HG02588 (cell line): ENCODE measurements around the gene LRP1B.
"Not testable (repeated sequence)": the region's sequence is repeated elsewhere in the genome, so short reads cannot be mapped to it uniquely, and the experiment has no call there.

Source experiments
- ATAC-seq: cut with Tn5 transposase; IDR thresholded peaks from one replicate; pipeline ENCODE4 v1.9.1; 2021; ENCODE audit warnings: mild to moderate bottlenecking, moderate library complexity; ENCODE audit not compliant: unreplicated experiment

Gene LRP1B

GRCh38 chr2:141199711-141200110 lies 931.1 kb downstream of the LRP1B start:
- ATAC-seq: no peak

- ATAC-seq: no peak
These were observed 935.7 kb downstream of the LRP1B start for GRCh38 chr2:141195087-141195486.

GRCh38 chr2:141187075-141187439 lies 943.8 kb downstream of the LRP1B start:
- no peak for ATAC-seq

DNA sequence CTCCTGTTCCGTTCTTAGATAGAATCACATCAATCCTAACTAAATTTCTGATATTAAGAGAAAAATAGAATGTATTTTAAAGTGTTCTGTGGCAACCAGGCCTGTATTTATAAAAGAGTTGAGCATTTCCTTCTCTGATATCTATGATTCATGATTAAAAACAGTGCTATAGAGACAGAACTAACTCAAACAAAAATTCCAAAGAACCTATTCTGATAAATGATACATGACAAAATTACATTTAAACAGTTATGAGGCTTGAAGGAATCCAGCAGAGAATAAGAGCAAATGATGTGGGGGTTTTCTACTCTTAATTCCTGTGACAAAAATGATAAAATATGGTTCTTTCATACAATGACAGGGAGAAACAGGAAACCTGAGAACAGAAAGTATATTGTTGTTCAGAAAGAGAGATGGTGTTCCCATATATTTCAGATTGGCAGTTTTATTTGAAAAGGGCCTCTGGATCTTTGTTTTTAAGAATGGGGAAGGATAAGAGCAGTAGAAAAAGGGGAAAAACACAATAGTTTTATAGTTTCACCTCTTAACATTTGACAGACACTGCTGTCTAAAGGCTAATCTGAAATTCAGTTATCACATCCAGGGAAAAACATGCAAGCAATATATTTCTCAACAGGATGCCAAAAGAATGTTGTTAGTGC lies 944.3 kb downstream of the LRP1B start:
- ATAC-seq: no peak

GRCh38 chr2:141182246-141182645 lies 948.6 kb downstream of the LRP1B start:
- ATAC-seq: no peak

DNA sequence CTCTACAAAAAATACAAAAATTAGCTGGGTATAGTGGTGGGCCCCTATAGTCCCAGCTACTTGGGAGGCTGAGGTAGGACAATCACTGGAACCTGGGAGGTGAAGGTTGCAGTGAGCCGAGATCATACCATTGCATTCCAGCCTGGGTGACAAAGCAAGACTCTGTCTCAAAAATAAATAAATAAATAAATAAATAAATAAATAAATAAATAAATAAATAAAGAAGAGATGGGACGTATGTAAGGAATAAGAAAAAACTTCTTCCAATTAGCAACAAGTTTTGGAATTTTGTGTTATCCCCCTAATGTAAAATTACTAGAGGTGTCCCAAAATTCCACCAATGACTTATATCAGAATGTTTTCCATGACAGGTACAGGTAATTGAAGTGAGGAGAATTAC lies 961.7 kb downstream of the LRP1B start:
- ATAC-seq: not testable (repeated sequence)

- ATAC-seq: no peak
These were observed 968.5 kb downstream of the LRP1B start for GRCh38 chr2:141162314-141162713.

GRCh38 chr2:141151611-141152286 lies 979.1 kb downstream of the LRP1B start:
- no peak for ATAC-seq

- no peak for ATAC-seq
These were observed 988.8 kb downstream of the LRP1B start for GRCh38 chr2:141142025-141142424.

DNA sequence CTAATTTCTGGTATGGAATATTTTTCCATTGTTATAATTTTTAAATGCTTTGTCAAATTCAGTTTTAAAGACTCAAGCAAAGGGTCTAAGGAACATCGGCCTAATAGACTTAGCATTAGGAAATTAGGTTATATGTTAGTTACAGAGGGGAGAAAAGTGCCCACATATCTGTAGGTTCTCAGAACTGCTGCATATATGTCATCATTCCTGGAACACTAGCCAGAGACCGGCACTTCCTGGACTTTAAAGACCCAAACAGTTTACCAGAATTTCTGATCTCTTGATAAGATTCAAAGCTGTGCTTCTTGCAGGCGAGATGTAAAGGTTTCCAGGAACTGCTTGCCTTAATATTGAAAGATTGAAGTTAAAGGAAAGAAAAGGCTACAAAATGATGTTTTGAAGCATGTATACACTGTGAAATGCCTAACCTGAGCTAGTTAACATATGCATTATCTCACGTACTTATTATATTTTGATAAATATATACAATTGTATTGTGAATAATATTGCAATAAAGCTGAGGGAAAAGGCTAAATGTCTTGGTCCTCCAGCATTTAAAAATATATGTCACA lies 993.6 kb downstream of the LRP1B start:
- ATAC-seq: no peak

DNA sequence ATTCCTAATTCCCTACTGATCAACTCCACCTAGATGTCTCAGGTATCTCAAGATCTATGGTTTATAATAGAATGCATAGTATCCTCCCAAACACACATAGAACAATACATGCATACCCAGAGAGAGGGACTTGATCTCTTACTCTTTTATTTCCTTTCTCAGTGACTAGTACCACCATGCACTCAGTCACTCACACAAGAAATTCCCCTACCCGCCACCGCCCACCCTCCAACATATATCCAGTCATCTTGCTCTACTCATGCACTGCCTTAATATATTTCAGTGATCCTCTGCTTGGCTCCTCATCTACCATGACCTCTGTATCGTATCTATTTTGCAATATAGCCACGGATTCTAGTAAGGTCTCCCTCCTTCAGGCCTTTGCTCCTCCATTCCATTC lies 996.9 kb downstream of the LRP1B start:
- ATAC-seq: no peak

DNA sequence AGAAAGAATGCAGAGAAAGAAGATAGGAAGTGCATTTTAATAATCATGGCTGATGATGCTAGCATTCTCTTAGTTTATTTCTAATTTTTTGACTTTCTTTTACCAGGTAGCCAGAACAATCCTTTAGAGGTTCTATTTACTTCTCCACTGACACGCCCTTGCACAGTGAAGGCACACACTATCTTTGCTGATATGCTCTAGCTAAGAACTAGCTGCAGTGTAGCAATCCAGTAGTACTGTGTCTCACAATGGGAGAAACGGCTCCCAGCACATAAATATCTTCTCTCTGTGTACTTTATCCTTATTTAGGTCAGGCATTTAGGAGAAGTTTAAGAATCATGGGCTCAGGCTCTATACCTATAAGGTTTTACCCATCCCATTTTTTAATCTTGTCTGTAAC lies 1005.4 kb downstream of the LRP1B start:
- ATAC-seq: no peak

DNA sequence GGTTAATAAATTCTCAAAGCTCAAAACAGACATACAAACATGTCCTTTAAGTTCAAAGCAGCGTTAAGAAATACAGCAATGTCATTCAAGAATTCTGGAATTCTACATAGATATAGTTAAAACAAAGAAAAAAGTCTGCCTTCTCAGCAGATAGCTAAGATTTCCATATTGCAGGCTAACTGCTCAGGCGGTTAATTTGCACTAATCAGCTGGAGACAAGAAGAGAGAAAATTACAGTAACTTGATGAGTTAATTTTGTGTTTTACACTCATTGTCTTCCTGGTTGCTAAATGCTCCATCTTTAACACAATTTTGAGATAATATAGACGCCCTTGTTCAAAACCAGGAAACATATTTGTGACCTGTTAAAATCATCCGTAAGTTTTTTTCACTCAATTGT lies 1012.0 kb downstream of the LRP1B start:
- ATAC-seq: no peak

DNA sequence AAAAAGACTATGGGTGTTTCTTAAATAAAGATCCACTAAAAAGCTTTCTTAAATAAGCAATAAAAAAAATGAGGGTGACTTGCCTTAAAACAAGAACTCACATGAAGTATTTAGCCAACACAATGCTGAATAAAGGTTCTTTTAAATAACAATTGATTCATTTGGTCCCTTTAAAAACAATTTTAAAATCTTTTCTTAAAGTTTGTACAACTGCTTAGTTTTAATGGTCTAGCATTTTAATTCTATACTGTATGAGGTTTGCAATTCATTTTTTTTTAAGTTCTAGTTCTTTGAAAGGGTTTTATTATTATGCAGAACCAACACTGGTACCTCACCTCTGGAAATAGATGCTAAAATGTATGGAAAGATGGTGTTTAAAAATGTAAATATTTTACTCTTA lies 1017.5 kb downstream of the LRP1B start:
- ATAC-seq: no peak

DNA sequence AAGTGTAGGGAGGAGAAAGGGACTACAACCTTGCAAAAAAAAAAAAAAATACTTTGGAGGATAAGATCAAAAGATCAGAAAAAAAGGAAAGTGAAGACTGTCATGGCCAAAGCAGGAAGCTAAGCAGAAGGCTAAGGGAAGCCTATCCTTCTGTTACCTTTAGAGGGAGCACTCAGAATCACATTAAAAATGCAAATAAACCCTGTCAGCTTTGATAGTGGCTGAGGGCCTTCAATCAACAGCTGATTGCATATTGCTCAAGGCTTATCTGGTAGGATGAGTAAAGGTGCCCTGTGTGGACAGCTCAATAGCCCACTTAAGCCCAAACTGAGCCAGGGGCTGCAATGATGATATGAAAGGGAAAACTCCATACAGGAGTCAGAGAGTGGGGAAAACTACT lies 1021.2 kb downstream of the LRP1B start:
- no peak for ATAC-seq

DNA sequence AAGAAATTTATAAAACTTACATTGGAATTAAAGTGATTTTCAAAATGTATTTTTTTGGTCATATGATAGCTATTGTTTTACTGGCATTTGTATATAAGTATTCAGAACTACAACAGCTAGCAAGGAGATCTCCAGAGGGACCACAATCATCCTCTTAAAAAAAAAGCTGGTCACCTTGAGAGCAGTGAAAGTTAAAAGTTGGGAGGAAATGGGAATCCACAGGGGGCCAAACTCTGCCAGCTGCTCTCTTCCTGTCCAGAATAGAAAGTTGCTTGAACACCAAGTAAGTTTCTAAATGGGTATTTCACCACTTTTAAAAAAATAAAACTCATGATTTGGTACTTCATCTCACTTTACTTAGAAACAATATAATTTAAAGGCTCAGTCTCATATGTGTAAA lies 1025.1 kb downstream of the LRP1B start:
- ATAC-seq: no peak

DNA sequence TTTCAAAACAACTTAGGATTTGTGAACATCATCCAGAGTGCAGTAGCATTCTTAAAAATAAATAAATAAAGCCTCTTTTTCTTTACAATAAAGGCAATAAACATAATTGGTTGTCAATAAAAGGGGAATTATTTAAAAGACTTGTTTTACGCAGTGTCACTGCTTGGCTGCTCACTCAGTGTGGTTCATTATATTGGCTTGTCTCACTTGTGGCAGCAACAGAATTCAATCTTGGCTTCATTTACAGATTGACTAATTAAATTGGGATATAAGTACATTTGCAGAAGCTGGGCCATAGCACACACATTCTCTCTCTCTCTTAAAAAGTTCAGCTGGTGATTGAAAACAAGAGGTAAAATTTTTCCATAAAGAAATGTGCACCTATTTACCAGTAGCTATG lies 1027.6 kb downstream of the LRP1B start:
- no peak for ATAC-seq

DNA sequence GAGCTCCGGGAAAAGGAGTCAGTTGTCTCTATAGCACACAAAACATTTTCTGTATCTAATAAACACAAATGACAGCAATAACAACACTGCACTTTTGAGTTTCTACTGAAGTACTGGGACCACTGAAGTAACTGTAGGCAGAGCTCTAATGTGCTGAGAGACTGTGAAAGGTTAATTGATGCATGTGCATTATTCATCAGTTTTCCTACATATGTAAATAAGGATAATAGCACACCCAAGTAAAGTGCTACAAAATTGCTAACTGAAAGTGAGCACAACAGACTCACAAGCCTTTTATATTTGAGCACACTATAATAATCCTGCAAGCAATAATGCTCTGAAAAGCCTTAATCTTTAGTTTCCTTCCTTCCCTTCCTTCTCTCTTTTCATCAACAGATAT lies 1051.6 kb downstream of the LRP1B start:
- ATAC-seq: no peak

- ATAC-seq: no peak
These were observed 1055.1 kb downstream of the LRP1B start for GRCh38 chr2:141075753-141076152.

DNA sequence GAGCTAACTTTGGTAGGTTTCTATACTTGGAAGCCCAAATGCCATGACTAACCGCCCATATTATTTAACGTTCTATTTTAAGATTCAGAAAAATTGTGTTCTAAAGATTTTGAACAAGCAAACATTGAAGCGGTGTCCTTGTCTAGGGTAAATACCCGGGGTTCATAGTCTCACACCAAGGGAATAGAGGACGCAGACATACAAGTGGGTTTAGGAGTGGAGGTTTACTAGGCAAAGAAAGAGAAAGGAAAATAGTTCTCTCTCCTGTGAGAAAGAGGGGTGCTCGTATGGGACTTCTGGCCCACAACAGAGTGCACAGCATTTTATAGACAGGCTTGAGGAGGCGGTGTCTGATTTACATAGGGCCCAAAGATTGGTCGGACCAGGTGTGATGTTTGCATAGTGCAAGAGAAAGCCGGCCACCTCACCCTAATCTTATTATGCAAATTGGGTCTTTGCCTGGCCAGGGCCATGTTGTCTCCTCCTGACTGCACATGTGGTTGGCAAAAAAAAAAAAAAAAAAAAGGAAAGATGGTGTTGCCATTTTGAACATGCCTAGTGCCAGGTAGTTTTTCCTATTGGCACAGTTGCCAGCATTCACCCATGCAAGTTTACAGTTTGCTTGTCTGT lies 1062.6 kb downstream of the LRP1B start:
- no peak for ATAC-seq

GRCh38 chr2:141065042-141065441 lies 1065.8 kb downstream of the LRP1B start:
- no peak for ATAC-seq

- ATAC-seq: no peak
These were observed 1067.4 kb downstream of the LRP1B start for GRCh38 chr2:141063406-141063805.
